Measurements from ENCODE around the gene NTSR1.

Gene NTSR1

DNA sequence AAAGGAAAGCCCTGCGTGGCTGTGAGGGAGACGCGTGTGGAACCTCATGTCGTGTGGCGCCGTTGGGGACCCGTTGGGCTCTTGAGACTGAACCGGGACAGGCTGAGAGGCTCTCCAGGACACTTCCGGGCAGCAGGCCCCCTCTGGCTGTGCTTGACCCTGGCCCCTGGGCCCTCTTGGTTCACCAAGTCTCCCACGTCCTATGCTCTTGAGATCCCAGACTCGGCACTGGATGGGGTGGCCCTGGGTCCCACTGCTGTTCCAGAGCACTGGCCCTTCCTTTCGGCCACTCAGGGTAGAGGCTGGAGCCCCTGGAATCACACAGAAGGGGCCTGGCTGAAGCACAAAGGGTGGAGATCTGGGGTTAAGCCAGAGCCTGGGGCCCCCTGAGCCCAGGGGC is 30.4 kb downstream of the NTSR1 start:
- H3K36me3 Mint-ChIP-seq (ENCODE audit: low read depth) = no peaks in the 10 kb centered on the region
- H3K4me1 Mint-ChIP-seq (ENCODE audit: low read depth) = peaks cover 37% of the 10 kb centered on the region
- H3K27me3 Mint-ChIP-seq = no peaks in the 10 kb centered on the region
- H3K27ac Mint-ChIP-seq = no peak overlapping the region
- no peaks in the 10 kb centered on the region for H3K9me3 Mint-ChIP-seq
- no peak overlapping the region for H3K4me3 Mint-ChIP-seq

DNA sequence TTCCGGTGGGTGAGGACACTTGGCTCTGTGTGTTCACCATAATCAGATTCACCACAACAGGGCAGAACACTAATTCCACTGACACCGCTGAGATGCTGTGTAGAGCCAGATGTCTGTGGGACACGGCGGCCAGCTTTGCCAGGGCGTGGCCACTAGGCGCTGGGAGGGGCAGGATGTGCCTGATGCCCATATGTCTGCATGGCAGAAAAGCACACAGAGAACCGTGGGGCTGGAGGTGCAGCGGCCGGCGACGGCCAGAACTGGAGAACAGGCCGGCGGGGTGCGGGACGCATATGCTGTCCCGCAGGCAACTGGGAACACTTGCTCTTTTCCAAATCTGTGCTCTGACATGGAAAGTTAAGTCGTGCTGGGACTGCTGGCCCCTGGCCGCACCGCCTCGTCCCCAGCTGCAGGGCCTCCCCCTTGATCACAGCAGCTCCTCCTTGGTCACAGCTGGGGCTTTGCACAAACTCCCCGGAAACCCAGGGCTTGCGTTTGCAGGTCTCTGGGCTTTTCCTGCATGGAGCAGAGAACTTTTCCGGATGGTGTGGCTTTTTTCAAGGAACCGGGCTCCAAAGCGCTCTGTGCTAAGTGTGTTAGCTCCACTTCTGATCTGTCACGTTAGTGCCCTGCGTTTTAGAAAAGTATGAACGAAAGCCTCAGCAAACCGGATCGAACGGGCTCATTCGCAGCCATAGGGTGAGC is 31.1 kb downstream of the NTSR1 start:
- Mint-ChIP-seq H3K9me3 (no peaks in the 10 kb centered on the region), H3K27me3 (no peaks in the 10 kb centered on the region), H3K4me1 (ENCODE audit: low read depth) (peaks cover 37% of the 10 kb centered on the region), H3K27ac (peak overlapping the region; percentile 79), H3K4me3 (peak overlapping the region; percentile 74), H3K36me3 (ENCODE audit: low read depth) (no peaks in the 10 kb centered on the region)

DNA sequence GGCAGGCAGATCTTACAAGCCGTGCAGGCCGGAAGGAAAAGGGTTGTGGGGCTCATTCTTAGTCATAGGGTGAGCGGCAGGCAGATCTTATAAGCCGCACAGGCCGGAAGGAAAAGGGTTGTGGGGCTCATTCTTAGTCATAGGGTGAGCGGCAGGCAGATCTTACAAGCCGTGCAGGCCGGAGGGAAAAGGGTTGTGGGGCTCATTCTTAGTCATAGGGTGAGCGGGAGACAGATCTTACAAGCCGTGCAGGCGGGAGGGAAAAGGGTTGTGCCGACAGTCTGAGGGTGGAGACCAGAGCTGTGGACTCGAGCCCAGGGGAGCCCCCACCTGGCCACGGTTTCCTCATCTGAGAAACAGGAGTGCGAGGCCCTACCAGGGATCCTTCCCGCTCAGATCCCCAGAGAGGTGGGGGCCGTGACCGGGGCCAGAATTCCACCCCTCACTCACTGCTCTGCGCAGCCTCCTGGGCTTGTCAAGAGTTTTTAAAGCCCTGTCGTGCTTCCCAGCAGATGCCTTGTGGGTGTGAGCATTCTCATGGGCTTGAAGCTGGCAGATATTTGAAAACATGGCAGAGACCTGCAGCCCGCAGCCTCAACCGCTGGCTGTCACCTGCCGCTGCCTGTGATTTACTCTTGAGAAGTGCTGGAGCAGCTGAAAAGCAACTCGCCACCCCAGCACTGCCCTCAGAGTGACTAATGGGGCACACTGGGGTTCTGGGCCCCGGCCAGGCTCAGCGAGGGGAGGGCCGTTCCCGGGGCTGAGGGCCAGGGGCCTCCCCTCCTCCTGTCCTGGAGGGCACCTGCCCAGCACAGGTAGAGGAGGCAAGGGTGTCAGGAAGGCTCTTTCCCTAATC is 31.9 kb downstream of the NTSR1 start:
- Mint-ChIP-seq H3K9me3 (no peaks in the 10 kb centered on the region), H3K4me3 (peak overlapping the region; percentile 74), H3K4me1 (ENCODE audit: low read depth) (peaks cover 37% of the 10 kb centered on the region), H3K27me3 (no peaks in the 10 kb centered on the region), H3K36me3 (ENCODE audit: low read depth) (no peaks in the 10 kb centered on the region), H3K27ac (peak overlapping the region; percentile 79)

DNA sequence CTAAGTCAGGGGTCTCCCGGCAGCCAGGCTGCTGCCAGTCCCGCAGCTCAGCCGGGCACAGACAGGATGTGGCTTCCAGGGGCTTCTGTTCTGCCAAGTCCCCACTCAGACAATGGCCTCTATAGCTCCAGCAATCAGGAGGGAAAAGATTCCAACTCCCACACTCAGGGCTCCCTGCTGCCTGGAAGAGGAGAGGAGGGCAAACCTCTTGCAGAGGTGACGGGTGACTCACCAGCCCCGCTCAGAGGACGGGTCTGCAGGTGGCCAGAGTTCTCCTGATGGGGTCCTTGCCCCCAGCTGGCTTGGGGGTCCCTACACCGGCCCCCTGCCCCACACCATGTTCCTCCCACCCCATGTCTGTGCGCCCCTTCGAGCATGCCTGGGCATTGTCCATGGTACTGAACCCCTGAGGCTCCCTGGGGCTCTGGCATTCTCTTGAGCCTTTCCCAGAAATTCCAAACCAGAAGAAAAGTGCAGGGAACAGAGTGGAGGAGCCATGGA is 32.6 kb downstream of the NTSR1 start:
- no peak overlapping the region for H3K4me3 Mint-ChIP-seq
- H3K4me1 Mint-ChIP-seq (ENCODE audit: low read depth) = peaks cover 37% of the 10 kb centered on the region

DNA sequence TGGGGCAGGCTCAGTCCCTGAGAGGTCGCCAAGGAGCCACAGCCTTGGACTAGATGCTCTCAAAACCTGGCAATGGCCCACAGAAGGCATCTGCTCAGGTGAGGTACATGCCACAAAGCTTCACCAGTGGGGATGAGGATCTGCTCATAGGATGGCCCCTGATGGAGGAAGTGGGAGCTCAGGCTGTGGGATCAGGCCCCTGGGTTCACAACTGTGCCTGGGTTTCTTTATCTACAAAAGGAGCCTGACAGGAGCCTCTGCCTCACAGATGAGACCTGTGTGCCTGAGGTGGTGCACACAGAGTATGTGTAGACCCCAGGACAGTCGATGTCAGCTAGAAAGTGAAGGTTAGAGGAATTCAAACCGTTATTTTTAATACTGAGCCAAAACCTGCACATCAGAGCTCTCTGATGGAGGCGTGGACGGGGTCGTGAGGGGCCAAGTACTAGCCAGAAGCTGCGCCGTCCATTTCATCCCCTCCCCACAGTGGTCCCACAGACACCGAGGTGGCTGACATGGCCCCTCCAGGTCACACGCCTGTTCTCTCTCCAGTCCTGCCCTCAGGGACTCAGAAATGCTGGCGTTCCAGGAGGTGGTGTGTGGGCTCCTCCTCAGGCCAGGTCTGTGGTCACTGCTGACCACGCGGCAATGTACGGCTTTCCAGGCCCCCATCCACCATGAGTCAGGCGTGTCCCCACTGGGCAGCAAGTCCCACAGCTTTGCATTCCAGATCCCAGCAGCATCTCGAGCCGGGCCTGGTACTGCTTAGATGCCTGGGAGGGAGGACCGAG is 33.3 kb downstream of the NTSR1 start:
- Mint-ChIP-seq H3K9me3 (no peaks in the 10 kb centered on the region), H3K36me3 (ENCODE audit: low read depth) (no peaks in the 10 kb centered on the region), H3K4me1 (ENCODE audit: low read depth) (peaks cover 37% of the 10 kb centered on the region), H3K4me3 (no peak overlapping the region), H3K27ac (no peak overlapping the region), H3K27me3 (no peaks in the 10 kb centered on the region)

More for the DNA sequence above, 32.6 kb downstream of the NTSR1 start:
- Mint-ChIP-seq H3K36me3 (ENCODE audit: low read depth) (no peaks in the 10 kb centered on the region), H3K27ac (no peak overlapping the region), H3K27me3 (no peaks in the 10 kb centered on the region), H3K9me3 (no peaks in the 10 kb centered on the region)

DNA sequence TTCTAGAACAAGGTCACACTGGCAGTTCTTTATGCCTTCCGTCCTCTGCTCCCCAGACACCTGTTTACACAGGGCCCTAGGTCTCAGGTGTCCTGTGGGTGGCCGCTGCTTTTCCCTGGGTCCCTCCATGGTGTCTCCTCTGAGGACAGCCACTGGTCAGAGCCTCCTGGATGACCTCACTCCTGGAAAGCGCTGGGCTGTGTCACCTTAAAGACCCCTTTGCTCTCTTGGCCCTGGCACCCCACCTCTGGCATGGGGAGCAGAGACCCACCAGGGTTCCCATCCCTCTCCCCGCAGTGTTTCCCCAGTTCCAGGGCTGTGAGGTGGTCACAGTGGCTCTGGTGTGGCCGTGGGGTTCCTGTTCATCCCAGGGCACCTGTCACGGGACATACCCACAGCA is 33.9 kb downstream of the NTSR1 start:
- H3K4me1 Mint-ChIP-seq (ENCODE audit: low read depth) = peaks cover 37% of the 10 kb centered on the region
- H3K36me3 Mint-ChIP-seq (ENCODE audit: low read depth) = no peaks in the 10 kb centered on the region
- no peaks in the 10 kb centered on the region for H3K9me3 Mint-ChIP-seq
- no peak overlapping the region for H3K27ac Mint-ChIP-seq
- H3K27me3 Mint-ChIP-seq = no peaks in the 10 kb centered on the region
- H3K4me3 Mint-ChIP-seq = no peak overlapping the region

DNA sequence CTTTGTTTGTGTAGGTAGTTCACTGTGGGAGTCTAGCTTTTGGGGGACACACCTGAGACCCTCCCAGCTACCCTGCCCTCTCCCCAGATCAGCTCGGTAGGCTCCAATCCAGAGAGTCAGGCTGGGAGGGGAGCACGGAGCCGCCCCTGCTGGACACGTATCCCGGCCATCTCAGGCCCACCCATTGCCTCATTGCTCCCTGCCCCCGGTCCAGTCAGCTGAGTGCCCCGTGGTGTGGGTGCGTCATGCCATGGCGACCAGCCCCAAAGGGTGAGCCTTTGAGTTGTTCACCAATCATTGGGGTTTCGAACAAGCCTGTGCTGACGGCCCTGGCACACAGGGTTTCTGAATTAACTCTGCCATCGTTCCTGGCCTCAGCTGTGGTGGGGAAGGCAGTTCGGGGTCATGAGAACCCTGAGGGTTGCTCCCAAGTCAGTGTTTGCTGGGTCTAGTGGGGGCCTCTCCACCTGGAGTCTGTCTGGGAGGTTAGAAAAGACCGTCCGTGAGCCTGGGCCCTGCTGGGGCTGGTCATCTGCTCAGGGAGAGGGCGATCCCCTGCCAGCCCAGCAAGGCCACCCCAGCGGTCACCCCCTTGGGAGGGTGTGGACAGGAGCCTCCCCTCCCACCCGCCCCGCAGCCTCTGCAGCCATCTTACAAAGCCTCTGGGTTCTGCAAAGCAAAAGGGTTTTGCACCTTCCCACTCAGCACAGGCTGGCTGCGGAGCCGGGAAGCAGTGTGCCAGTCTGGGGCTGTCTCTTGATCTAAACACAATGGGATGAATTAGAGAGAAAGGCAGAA is 34.5 kb downstream of the NTSR1 start:
- H3K4me3 Mint-ChIP-seq = no peak overlapping the region
- peaks cover 37% of the 10 kb centered on the region for H3K4me1 Mint-ChIP-seq (ENCODE audit: low read depth)
- H3K27me3 Mint-ChIP-seq = peaks cover 1% of the 10 kb centered on the region
- H3K27ac Mint-ChIP-seq = no peak overlapping the region
- no peaks in the 10 kb centered on the region for H3K36me3 Mint-ChIP-seq (ENCODE audit: low read depth)
- H3K9me3 Mint-ChIP-seq = no peaks in the 10 kb centered on the region

DNA sequence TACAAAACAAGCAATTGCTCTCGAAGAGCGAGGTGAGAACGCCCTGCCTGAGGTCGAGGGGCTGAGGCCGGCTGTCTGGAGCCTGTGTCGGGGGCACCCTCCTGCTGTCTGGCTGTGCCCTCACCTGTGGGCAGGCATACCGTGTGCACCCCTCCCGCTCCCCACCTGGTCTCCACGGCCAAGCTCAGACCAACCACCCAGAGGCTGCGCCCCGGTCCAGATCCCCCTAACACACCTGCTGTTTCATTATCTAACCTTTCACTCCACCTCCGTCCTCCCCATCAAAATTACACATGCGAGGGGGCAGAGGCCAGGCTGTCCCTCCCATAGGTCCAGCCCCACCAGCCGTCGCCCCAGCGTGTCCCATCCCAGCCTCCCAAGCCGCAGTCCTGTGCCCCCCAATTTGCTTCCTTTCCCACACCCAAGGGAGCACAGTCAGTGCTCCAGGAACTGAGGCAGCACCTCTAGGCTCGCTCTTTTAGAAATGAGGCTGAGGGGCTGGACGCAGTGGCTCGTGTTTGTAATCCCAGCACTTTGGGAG is 35.2 kb downstream of the NTSR1 start:
- H3K27me3 Mint-ChIP-seq = peaks cover 5% of the 10 kb centered on the region
- no peak overlapping the region for H3K27ac Mint-ChIP-seq

DNA sequence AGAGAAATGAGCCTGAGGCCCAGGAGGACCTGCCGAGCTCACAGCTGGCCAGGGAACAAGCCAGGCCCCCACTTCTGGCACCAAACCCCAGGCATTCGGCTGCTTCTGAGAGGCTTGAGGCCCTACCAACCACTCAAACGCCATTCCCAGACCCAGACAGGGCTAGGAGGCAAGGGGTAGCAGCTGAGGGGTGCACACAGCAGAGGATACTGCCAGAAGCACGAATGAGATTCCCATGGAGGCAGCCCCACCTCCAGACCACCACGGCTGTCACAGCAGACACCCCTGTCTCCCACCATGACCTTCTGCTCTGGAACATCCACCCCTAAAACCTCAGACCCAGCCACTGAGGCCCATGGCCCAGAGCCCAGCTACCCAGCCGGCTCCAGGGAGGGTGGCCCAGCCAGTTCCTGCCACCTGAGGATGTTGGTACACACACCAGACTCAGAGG is 36.1 kb downstream of the NTSR1 start:
- Mint-ChIP-seq H3K36me3 (ENCODE audit: low read depth) (no peaks in the 10 kb centered on the region), H3K9me3 (no peaks in the 10 kb centered on the region), H3K4me3 (no peak overlapping the region), H3K4me1 (ENCODE audit: low read depth) (peaks cover 23% of the 10 kb centered on the region), H3K27ac (peak overlapping the region; percentile 4), H3K27me3 (peaks cover 5% of the 10 kb centered on the region)

More for the DNA sequence above, 35.2 kb downstream of the NTSR1 start:
- peaks cover 33% of the 10 kb centered on the region for H3K4me1 Mint-ChIP-seq (ENCODE audit: low read depth)
- no peaks in the 10 kb centered on the region for H3K9me3 Mint-ChIP-seq
- no peak overlapping the region for H3K4me3 Mint-ChIP-seq
- H3K36me3 Mint-ChIP-seq (ENCODE audit: low read depth) = no peaks in the 10 kb centered on the region

DNA sequence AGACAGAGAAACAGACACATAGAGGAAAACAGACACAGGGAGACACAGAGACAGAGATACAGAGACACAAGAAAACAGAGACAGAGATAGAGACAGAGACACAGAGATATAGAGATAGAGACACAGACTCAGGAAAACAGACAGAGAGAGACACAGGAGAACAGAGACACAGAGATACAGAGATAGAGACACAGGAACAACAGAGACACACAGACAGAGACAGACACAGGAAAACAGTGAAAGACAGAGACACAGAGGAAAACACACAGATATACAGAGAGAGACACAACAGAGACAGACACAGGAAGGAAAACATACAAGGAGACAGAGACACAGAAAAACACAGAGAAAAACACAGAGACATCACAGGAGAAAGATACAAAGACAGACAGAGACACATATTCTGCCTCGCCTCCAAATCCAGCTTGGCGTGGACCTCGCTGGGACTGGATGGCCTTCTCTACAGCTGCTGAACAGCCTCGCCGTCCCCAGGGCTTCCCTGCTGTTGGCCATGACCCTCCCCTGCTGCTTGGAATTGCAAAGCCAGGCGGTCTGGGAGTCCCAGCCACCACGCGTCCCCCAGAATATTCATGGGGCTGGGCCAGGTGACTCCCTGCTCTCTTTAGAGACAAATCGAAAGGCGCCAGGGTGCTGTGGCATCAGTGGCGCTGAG is 36.8 kb downstream of the NTSR1 start:
- Mint-ChIP-seq H3K4me1 (ENCODE audit: low read depth) (peaks cover 17% of the 10 kb centered on the region), H3K36me3 (ENCODE audit: low read depth) (no peaks in the 10 kb centered on the region), H3K27ac (peak overlapping the region; percentile 4), H3K27me3 (peaks cover 9% of the 10 kb centered on the region), H3K4me3 (no peak overlapping the region), H3K9me3 (no peaks in the 10 kb centered on the region)

DNA sequence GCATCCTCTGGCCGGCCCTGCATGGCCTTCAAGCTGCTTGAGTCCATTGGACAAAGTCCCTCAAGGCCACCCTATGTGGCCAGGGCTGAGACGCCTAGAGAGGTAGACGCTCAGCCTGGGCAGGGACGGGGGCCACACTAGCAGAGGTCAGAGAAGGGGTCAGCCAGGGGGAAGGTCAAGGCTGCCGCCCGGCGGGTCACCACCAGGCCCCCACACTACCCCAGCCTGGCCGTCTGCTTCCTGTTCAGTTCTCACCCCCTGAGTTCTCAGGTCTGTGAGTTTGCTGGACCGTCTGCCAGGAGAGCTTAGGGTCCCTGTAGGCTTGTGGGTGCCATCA is 37.3 kb downstream of the NTSR1 start:
- Mint-ChIP-seq H3K27ac (no peak overlapping the region), H3K4me1 (ENCODE audit: low read depth) (peaks cover 14% of the 10 kb centered on the region), H3K4me3 (no peak overlapping the region), H3K9me3 (no peaks in the 10 kb centered on the region), H3K27me3 (peaks cover 9% of the 10 kb centered on the region), H3K36me3 (ENCODE audit: low read depth) (no peaks in the 10 kb centered on the region)

DNA sequence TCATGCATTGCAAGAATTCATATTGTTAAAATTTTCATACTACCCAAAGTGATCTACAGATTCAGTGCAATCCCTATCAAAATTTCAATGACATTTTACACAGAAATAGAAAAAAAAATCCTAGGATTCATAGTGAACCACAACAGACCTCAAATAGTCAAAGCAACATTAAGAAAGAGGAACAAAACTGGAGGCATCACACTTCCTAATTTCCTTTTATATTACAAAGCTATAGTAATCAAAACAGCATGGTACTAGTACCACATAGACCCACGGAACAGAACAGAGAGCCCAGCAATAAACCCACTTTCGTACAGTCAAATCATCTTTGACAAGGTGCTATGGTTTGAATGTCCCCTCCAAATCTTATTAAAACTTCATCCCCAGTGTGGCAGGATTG is 39.7 kb downstream of the NTSR1 start:
- Mint-ChIP-seq H3K27me3 (peaks cover 10% of the 10 kb centered on the region), H3K36me3 (ENCODE audit: low read depth) (no peaks in the 10 kb centered on the region), H3K4me1 (ENCODE audit: low read depth) (peaks cover 5% of the 10 kb centered on the region), H3K9me3 (no peaks in the 10 kb centered on the region), H3K27ac (no peak overlapping the region), H3K4me3 (no peak overlapping the region)

DNA sequence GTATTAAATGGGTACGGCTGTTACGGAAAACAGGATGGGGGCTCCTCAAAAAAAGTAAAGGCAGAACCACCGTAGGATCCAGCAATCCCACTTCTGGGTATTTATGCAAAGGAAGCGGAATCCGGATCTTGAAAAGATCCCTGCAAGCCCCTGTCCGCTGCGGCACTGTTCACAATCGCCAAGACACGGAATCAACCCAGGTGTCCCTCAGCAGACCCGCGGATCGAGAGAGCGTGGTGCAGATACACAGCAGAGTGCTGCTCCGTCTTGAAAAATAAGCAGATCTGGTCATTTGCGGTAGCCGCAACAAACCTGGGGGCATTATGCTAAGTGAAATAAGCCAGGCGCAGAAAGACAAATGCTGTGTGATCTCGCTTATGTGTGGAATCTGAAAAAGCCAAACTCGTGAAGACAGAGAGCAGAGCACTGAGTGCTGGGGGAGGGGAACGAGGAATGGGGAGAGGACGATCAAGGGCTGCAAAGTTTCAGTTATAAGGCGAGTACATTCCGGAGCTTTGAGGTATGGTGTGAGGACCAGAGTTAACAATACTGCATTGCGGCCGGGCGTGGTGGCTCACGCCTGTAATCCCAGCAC is 41.3 kb downstream of the NTSR1 start:
- Mint-ChIP-seq H3K4me1 (ENCODE audit: low read depth) (peaks cover 5% of the 10 kb centered on the region), H3K9me3 (no peaks in the 10 kb centered on the region), H3K27me3 (peaks cover 12% of the 10 kb centered on the region), H3K4me3 (no peak overlapping the region), H3K36me3 (ENCODE audit: low read depth) (no peaks in the 10 kb centered on the region), H3K27ac (no peak overlapping the region)
